NCI-H226 (cell line): ENCODE results near the gene CNKSR2.
A peak's percentile ranks its signal among the peaks of the same experiment; 100 is the strongest.

Experiments used
- DNase-seq: peaks from one replicate; pipeline ENCODE4 v3.0.0-alpha.2; 2015

CNKSR2 gene

GRCh38 chrX:21374163-21374993, at the start of gene CNKSR2:
CNKSR2 (plus strand) TSS chrX:21374418; CDS start chrX:21374898, 480 bp downstream.
- DNase-seq, result peak; percentile 63

- DNase-seq, result no peak
Observed at GRCh38 chrX:21354725-21355124, 19.5 kb upstream of the CNKSR2 start.

DNA sequence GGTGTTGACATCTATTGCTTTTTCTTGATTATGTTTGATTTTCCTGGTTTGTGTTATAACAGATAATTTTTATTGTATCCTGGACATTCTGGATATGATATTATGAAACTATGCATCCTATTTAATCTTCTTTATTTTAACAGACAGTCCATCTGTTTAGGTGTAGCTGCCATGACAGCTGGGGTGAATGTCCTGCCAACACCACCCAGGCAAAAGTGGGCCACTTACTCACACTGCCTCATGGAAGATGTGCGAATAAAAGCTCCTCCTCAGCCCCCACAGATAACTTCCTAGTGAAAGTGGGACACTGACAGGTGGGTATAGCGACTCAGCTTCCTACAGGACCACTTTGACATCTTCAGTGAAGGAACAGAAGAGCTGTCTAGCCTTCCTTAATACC, 18.4 kb upstream of the CNKSR2 start:
- no peak for DNase-seq

DNA sequence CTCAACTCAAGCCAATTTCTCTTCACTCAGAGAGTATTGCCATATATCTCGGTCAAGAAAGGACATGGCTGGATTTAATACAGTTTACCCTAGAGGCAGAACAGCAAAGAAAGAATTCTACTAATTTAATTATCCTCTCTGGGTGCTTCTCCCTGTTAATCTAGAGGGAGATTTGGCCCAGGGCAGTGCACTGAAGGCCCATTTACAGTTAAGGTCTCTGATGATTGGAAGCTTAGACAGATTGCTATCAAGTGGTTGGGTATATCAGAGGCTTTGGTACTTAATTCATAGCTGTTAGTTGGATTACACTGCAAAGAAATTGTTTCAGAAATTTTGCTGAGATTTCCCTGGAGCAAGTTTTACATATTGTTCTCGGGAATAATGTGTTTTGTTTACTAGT, 4.6 kb upstream of the CNKSR2 start:
- no peak for DNase-seq

DNA sequence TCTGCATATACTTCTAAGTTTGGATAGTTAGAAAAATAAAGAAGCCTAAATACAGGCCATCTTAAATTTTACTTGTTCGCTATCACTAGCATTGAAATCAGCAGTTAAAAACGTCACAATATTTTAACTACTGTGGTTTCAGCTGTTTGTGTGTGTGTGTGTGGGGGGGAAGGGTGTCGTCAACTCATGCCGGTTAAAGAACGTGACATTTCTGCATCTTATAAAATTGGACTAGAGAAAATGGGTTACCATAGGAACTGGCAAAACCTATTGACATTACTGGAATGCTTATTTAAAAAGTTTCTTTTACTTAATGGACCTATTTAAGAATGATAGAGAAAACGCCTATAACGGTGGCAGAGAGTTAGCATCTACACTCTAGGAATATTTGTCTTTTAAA, 1.2 kb upstream of the CNKSR2 start:
- no peak for DNase-seq

DNA sequence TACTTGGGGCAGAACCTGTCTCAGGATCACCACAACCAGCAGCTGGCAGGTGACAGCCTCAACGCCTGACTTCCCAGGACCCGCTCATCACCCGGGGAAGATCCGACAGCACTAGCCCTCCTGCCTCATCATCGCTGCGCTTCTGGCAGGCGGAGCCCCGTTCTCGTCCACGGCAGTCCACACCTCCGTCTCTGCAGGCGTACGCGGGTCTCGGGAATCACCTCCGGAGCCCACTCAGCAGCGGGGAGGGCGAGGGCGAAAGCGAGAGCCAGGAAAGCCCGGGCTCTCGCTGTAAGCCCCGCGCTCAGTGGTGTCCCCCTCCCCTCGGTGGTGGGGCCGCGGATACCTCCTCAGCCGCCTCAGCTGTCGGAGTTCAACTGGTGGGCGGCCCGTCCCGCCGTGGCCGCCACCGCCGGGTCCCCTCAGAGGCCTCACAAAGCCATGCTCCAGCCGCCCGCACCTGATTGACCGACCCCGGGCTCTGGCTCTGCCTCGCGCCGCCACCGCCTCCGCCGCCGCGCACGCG, 518 bp upstream of the CNKSR2 start:
- DNase-seq, result peak; percentile 2

DNA sequence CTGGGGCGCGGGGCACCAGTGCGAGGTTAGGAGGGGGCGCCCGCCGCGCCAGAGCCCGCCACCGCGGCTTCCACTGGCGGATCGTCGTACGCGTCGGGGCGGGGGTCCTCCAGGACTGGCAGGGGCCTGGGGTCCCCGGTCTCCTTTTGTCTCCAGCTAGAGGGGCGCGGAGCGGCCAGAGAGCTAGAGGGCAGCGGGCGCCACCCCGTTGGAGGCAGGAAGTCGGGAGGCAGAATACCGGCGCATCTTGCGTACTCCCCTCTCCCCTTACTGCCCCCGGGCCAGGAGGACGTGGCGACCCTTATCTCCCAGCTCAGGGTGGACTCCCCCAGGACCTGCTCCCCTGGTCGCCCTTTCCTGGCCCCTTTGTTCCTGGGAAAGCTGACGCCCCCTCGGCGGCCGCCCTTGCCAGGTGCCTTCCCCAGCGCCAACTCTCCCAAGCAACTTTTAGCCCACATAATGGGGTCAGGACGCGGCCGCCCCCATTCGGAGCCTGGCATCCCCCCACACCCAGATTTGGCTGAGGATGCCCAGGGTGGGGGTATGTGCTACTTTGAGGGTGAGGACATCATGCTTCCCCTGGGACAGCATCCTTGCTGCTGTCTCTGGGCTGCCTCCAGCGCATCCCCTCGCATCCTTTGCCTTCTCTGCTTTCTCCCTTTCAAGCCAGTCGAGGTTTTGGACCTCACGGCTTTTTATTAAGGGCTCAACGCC, 933 bp downstream of the CNKSR2 start:
- DNase-seq, result no peak

- no peak for DNase-seq
Observed at GRCh38 chrX:21375708-21376009, 1.4 kb downstream of the CNKSR2 start.

GRCh38 chrX:21376636-21377035, 2.4 kb downstream of the CNKSR2 start:
- DNase-seq, result no peak

GRCh38 chrX:21379991-21380390, 5.8 kb downstream of the CNKSR2 start:
- no peak for DNase-seq

- no peak for DNase-seq
Observed at GRCh38 chrX:21382715-21383114, 8.5 kb downstream of the CNKSR2 start.

GRCh38 chrX:21383546-21383945, 9.3 kb downstream of the CNKSR2 start:
- no peak for DNase-seq

GRCh38 chrX:21384178-21384577, 10.0 kb downstream of the CNKSR2 start:
- no peak for DNase-seq

- no peak for DNase-seq
Observed at GRCh38 chrX:21394792-21395191, 20.6 kb downstream of the CNKSR2 start.

- DNase-seq, result no peak
Observed at GRCh38 chrX:21398426-21398825, 24.2 kb downstream of the CNKSR2 start.

GRCh38 chrX:21400408-21401121, 26.3 kb downstream of the CNKSR2 start:
- no peak for DNase-seq

- DNase-seq, result no peak
Observed at GRCh38 chrX:21408307-21408706, 34.1 kb downstream of the CNKSR2 start.

DNA sequence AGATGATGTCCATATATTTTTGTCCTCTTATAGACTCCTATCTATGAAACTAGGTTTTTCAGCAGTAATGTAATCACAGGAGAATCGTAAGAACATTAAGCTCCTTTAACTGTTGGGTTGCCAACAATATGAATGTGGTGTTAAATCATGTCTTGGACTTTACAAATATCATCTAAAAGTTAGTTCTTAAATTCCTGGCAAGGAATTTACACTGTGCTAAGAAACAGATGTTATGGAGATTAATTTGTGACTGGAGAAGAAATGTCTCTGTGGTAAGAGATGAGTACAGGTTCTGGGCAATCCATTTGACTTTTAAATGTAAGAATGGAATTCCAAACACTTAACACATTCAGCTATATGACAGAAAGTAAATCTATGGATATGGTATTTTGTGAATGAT, 34.6 kb downstream of the CNKSR2 start:
- DNase-seq, result no peak

DNA sequence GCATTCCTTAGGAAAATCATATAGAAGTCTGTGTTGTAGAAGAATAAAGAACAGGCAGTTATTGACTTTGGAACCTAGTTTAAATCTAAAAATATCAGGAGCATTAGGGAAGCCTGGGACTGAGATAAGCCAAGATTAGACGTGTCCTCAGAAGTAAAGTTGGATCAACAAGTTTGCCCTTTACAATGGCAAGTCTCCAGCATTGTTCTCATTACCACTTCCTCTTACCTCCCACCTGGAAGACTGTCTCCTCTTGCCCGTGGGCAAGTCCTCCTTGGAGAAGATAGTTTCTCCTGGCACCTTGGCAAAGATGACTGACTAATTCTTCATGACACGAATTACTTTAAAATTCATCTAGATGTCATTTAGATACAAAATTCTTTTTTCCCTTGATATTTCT, 37.8 kb downstream of the CNKSR2 start:
- DNase-seq, result peak; percentile 77

GRCh38 chrX:21412883-21413282, 38.7 kb downstream of the CNKSR2 start:
- DNase-seq, result peak; percentile 76

DNA sequence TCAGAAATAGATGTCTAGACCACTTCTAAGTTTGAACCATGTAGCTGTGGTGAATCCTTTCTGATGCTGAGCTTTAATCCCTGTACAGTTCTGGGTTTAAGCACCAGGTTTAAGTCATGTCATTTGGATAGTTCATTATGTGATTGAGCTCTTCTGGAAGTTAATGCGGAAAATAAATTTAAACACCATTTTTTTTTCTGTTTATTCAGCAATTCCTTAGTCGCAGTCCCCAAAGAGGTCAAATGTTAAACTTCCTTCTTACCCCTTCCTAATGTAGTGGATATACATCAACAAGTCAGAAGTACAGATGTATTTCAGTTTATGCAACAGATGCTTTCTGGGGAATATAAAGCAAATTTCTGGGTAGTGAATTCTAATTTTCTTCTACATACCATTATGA, 52.9 kb downstream of the CNKSR2 start:
- DNase-seq, result no peak

DNA sequence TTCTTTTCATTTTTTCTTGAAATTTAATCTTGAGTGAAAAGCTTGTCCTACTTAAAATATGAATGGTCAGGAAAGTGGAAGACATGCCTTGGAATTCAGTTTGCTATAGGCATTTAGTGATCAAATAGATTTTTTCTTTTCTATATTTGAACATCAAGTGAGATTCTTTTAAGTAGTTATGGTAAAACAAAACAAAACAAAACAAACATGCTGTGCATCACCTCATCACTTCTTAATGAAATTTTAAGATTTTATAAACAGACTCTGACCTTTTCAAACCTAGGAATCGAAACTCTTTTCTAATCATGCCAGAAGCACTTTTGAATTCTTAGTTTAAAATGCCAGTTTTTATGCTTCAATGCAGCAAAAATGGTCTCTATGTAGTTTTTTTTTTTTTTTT, 62.8 kb downstream of the CNKSR2 start:
- DNase-seq, result no peak

GRCh38 chrX:21438792-21439191, 64.6 kb downstream of the CNKSR2 start:
- no peak for DNase-seq

DNA sequence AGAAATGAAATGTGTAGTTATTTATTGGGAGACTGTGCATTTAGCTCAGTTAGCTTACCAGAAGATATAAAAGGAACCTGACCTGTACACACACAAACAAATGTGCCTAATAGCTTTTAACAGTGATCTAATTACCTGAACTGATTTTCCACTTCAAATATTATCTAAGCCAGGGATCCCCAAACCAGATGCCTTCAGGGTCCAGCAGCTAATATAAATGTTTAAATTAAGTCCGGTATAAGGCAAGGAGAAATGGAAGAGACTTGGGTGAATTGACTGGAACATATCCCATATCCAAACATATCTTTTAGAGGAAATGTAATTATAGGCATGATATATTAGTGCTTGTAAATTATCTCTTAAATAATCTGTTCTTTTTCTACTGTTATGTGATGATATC, 66.7 kb downstream of the CNKSR2 start:
- DNase-seq, result no peak
